IPS DF 6.9 (cell line): Measurements from ENCODE around the gene PPP6R1.
"Not testable (repeated sequence)": the region's sequence is repeated elsewhere in the genome, so short reads cannot be mapped to it uniquely, and the experiment has no call there.

Experiments
- DNase-seq: peaks from one replicate; pipeline ENCODE4 v3.0.0-alpha.2; 2013; ENCODE audit warnings: low read depth, low spot score
- H3K27ac ChIP-seq: one replicate; pipeline ENCODE4 v1.5.1; 2013; ENCODE audit warnings: low read length, control low read depth
- H3K27me3 ChIP-seq: 2 replicates; pipeline ENCODE4 v1.6.1; 2013; ENCODE audit warnings: mild to moderate bottlenecking, low read length; ENCODE audit not compliant: control insufficient read depth, insufficient read depth
- H3K36me3 ChIP-seq: 2 replicates; pipeline ENCODE4 v1.6.1; 2013; ENCODE audit warnings: low read length; ENCODE audit not compliant: control insufficient read depth, insufficient read depth
- H3K4me1 ChIP-seq: 2 replicates; pipeline ENCODE4 v1.6.1; 2013; ENCODE audit warnings: low read length; ENCODE audit not compliant: control insufficient read depth, insufficient read depth
- H3K4me3 ChIP-seq: 2 replicates; pipeline ENCODE4 v1.5.1; 2013; ENCODE audit warnings: mild to moderate bottlenecking, low read length
- H3K9me3 ChIP-seq: 2 replicates; pipeline ENCODE4 v1.6.1; 2013; ENCODE audit warnings: low read length, inconsistent platforms; ENCODE audit not compliant: control insufficient read depth, insufficient read depth
- WGBS: extraction: QIAGEN DNeasy Blood & Tissue Kit; methylation state at CpG from one replicate; pipeline ENCODE4 v1.1.7; 2013; ENCODE audit warnings: mixed read lengths, missing lambda C conversion rate; ENCODE audit not compliant: insufficient read length, insufficient coverage; 5-methylcytosine and 5-hydroxymethylcytosine counted together

Gene PPP6R1

DNA sequence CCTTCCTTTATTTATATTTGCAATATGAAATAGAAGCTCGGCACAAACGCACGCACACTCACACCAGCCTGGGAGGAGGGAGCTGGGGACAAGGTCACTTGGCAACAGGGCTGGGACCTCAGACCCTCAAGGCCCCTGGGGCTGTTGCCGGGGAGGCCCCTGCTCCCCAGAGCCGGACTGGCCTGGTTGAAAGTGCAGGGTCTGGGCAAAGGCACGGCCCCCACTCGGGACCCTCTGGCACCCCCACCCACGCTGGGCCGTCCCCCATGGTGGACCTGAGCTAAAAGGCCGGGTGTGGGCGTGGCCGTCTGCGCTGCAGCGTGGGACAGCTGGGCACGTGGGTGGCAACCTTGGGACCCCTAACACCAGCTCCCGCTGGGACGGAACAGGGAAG, 29.0 kb downstream of the PPP6R1 start:
- peaks cover 15% of the 10 kb centered on the region for H3K36me3 ChIP-seq
- no peaks in the 10 kb centered on the region for H3K27me3 ChIP-seq
- no peak for DNase-seq
- no peak overlapping the region for H3K4me3 ChIP-seq
- H3K4me1 ChIP-seq, result no peaks in the 10 kb centered on the region
- no peak overlapping the region for H3K27ac ChIP-seq
- WGBS, result no CpG with 5 or more reads among the region's 17 CpGs
- no peaks in the 10 kb centered on the region for H3K9me3 ChIP-seq

DNA sequence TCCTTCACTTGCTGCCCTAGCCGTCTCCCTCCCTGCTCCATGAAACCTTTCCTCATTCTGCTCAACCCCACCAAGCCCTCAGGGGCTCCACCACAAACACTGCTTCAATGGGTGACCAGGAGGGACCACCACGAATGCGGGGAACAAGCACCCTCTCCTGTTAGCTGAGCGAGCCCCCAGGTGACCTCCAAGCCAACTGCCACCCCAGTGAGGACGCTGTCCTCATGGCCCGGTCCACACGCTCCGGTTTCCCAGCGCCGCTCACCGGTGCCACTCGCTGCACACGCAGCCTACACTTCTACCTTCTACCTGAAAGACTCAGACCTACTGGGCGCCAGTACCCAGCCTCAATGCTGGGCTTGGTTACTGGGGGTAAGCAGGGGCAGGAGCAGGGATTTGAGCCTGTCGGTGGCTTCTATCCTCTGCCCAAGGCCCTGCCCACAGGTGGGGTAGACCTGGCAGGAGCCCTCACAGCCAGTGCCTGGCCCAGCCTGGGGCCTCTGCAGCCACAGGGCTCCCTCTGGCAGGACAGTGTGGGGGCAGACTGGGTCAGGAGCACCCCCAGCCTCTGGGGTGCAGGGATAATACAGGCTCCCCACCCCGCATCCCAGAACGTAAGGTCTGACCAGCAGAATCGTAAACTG, 29.6 kb downstream of the PPP6R1 start:
- no peak for DNase-seq
- Histone ChIP-seq H3K36me3 (peaks cover 15% of the 10 kb centered on the region), H3K27me3 (no peaks in the 10 kb centered on the region), H3K9me3 (no peaks in the 10 kb centered on the region), H3K27ac (no peak overlapping the region), H3K4me1 (no peaks in the 10 kb centered on the region), H3K4me3 (no peak overlapping the region)
- WGBS, result no CpG with 5 or more reads among the region's 18 CpGs

DNA sequence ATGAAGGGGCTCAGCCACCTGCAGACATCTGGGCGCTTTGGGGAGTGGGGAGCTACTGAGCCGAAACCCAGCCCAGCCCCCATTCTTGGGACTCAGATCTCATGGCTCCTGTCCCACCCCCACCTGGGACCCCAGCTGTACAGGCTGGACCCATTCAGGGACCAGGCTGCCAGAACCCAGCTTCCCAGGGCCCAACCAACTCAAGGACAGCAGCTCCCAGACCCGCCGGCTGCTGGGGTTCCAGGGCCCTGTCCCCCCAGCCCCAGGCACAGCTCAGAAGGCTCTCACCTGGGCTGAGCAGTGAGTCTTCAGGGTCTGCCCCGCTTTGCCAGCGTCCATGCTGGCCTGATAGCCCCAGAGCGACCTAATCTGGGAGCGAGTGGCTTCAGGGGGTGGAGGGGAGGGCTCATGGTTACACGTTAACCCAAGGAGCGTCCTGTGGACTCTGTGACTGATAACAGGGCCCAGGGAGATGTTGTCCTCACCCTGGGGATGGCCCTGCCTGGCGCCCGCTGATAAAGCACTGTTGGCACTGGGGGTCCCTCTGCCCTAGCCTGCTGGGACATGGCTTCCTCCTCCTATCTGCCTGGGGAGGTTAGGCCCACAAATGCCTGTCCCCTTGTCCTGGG, 30.3 kb downstream of the PPP6R1 start, which contains the start of gene TMEM86B:
Gene TMEM86B (minus strand): TSS at position 361 of the 629 bp plus-strand sequence. CDS start 22 bp downstream, at position 339.
- H3K27ac ChIP-seq, result no peak within 1 kb of the TSS
- WGBS, result no CpG with 5 or more reads among the region's 12 CpGs

DNA sequence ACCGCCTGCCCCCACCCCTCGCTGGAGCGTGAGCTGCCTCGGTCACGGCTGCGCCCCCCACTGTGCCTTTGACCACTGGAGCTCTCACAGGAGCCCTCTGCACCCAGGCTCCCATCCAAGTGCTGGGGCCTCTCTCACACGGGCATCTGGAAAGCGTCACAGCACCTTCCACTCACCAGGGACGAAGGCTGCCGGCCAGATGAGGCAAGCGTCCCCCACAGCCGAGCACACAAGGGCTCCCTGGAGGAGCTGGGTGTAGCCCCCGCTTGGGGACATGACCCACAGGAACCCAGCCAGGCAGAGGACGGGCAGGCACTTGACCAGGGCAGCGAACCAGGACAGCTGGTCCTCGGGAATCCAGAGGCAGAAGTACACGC, 30.8 kb downstream of the PPP6R1 start:
- Histone ChIP-seq H3K4me1 (no peaks in the 10 kb centered on the region), H3K27me3 (no peaks in the 10 kb centered on the region), H3K9me3 (no peaks in the 10 kb centered on the region), H3K36me3 (peaks cover 15% of the 10 kb centered on the region), H3K27ac (no peak overlapping the region), H3K4me3 (no peak overlapping the region)
- WGBS, result no CpG with 5 or more reads among the region's 17 CpGs
- no peak for DNase-seq

More for the DNA sequence above, 30.3 kb downstream of the PPP6R1 start, which contains the start of gene TMEM86B:
- H3K4me3 ChIP-seq, result no peak within 1 kb of the TSS; the same call in 1 of the 2 replicates
- H3K4me1 ChIP-seq, result no peaks in the 10 kb centered on the region
- peaks cover 15% of the 10 kb centered on the region for H3K36me3 ChIP-seq
- H3K9me3 ChIP-seq, result no peaks in the 10 kb centered on the region
- no peak for DNase-seq
- no peaks in the 10 kb centered on the region for H3K27me3 ChIP-seq

DNA sequence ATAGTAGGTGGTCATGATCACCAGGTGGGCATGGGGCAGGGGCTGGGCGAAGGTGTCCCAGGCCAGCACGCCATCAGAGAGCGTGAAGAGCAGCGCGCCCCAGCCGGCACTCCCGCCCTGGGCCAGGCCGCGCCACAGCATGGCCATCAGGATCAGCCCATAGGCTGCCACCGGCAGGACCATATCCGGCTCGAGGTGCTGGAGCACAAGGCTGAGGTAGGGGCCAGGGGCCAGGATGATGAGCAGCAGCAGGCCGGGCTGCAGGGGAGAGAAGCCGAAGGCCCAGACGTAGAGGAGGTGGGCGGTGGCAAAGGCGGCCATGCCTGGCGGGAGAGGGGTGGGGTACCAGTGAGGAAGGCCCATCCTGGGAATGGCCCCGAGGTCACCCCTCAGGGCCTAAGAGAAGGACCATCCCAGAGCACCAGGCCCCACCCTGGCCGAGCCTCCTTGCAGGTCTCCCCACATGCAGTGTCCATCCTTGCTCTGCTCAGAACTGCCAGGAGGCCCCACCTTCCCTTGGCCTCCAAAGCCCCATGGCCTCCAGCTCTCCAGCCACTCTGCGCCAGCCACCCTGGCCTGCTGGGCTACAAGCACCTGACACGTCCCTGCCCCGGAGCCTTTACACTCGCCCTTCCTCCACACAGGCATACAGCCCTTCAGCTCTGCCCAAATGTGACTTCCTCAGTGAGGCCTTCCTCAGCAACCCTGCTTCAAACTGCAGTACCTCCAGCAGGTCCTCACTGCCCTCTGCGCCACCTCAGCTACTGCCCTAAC, 31.4 kb downstream of the PPP6R1 start:
- DNase-seq, result no peak
- no peaks in the 10 kb centered on the region for H3K9me3 ChIP-seq
- H3K4me1 ChIP-seq, result no peaks in the 10 kb centered on the region
- H3K36me3 ChIP-seq, result peaks cover 14% of the 10 kb centered on the region
- no peak overlapping the region for H3K27ac ChIP-seq
- H3K27me3 ChIP-seq, result no peaks in the 10 kb centered on the region
- no CpG with 5 or more reads among the region's 25 CpGs for WGBS
- no peak overlapping the region for H3K4me3 ChIP-seq

DNA sequence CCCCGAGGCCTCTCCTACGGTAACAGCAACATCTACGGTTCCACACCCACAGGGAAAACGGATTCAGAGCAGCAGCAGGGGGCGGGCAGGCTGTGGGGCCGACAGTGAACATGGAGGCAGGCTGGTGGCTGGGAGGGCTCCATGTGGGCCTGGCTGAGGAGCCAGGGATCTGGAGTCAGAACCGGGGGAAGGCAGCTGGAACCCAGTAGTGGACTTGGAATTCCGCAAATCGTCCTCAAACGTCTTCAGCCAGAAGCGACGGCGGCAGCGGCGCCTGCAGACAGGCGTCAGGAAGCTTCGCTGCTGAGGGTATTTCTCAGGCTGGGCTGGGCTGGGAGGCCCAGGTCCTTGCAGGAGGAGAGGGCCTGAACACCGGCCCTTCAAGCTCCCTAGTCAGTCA, 32.0 kb downstream of the PPP6R1 start:
- no peak for DNase-seq
- H3K36me3 ChIP-seq, result peaks cover 8% of the 10 kb centered on the region
- H3K27ac ChIP-seq, result no peak overlapping the region

DNA sequence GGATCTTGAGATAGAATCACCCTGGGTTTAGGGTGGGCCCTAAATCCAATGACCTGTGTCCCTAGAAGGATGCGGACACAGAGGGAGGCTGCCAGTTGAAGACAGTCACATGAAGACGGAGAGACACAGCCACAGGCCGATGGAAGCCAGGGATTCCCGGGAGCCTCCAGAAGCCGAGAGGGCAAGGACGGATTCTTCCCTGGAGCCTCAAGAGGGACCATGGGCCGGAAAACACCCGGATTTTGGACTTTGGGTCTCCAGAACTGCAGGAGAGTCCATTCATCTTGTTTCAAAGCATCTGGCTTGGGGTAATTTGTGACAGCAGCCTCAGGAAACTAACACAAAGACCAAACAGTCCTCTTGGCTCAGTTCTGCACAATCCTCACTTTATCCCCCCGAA, 32.5 kb downstream of the PPP6R1 start:
- H3K9me3 ChIP-seq, result no peaks in the 10 kb centered on the region
- H3K4me1 ChIP-seq, result no peaks in the 10 kb centered on the region
- no peak for DNase-seq
- peaks cover 7% of the 10 kb centered on the region for H3K36me3 ChIP-seq
- no CpG with 5 or more reads among the region's 9 CpGs for WGBS
- H3K4me3 ChIP-seq, result no peak overlapping the region
- H3K27ac ChIP-seq, result no peak overlapping the region
- H3K27me3 ChIP-seq, result no peaks in the 10 kb centered on the region

More for the DNA sequence above, 32.0 kb downstream of the PPP6R1 start:
- Histone ChIP-seq H3K27me3 (no peaks in the 10 kb centered on the region), H3K9me3 (no peaks in the 10 kb centered on the region), H3K4me1 (no peaks in the 10 kb centered on the region), H3K4me3 (no peak overlapping the region)
- WGBS, result no CpG with 5 or more reads among the region's 18 CpGs

DNA sequence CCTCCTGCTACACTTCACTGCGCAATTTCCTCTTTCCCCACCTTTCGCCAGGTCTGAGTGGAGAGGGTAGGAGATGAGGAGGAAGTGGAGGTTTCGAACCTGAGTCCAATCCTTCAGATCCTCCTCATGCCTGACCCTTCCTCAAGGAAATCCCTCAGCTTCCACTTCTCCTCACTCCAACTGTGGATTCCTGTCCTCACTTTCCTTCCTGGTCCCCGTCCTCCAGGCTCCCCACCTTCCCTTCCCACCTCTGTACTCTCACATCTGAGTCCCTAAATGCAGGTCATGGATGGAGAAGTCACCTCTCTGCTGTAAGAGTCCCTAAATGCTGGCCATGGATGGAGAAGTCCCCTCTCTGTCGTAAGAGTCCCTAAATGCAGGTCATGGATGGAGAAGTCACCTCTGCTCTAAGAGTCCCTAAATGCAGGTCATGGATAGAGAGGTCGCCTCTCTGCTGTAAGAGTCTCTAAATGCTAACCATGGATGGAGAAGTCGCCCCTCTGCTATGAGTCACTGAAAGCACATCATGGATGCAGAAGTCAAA, 33.3 kb downstream of the PPP6R1 start:
- Histone ChIP-seq H3K27me3 (no peaks in the 10 kb centered on the region), H3K36me3 (peaks cover 4% of the 10 kb centered on the region; the same call in 1 of the 2 replicates), H3K27ac (no peak overlapping the region), H3K9me3 (no peaks in the 10 kb centered on the region), H3K4me3 (no peak overlapping the region), H3K4me1 (no peaks in the 10 kb centered on the region)
- WGBS, result no CpG with 5 or more reads among the region's 7 CpGs
- no peak for DNase-seq

DNA sequence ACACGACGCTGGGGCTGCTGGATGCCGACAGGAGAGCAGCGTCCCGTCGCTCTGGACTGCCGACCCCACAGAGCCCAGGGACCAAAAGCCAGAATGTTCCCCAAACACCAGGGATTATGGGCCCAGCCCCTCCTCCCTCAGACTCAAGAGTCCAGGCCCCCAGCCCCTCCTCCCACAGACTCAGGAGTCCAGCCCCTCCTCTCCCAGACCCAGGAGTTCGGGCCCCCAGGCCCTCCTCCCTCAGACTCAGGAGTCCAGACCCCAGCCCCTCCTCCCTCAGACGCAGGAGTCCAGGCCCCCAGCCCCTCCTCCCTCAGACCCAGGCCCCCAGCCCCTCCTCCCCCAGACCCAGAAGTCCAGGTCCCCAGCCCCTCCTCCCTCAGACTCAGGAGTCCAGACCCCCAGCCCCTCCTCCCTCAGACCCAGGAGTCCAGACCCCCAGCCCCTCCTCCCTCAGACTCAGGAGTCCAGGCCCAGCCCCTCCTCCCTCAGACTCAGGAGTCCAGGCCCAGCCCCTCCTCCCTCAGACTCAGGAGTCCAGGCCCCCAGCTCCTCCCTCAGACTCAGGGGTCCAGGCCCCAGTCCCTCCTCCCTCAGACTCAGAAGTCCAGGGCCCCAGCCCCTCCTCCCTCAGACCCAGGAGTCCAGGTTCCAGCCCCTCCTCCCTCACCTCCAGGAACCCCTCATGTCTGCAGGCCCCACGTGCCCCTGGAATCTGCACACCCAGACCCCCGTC, 34.0 kb downstream of the PPP6R1 start:
- H3K9me3 ChIP-seq, H3K4me1 ChIP-seq, H3K27ac ChIP-seq, DNase-seq, H3K36me3 ChIP-seq, H3K4me3 ChIP-seq, H3K27me3 ChIP-seq: not testable (repeated sequence)
- WGBS, result no CpG with 5 or more reads among the region's 11 CpGs
